NCI-H748 (cell line): Measurements from ENCODE around the gene PPM1G.
A peak's percentile ranks its signal among the peaks of the same experiment; 100 is the strongest.

Experiments used
- DNase-seq: peaks from one replicate; lab custom pipeline; 2025; ENCODE audit not compliant: unreplicated experiment; lab: John Stamatoyannopoulos, UW

PPM1G gene

GRCh38 chr2:27412419-27413152, 3.2 kb upstream of the PPM1G start:
- no peak for DNase-seq

GRCh38 chr2:27408601-27409320, 630 bp downstream of the PPM1G start:
- peak; percentile 70 for DNase-seq

- peak; percentile 79 for DNase-seq
Observed at GRCh38 chr2:27407798-27408491, 1.4 kb downstream of the PPM1G start.

GRCh38 chr2:27400348-27401135, 8.8 kb downstream of the PPM1G start:
- no peak for DNase-seq

GRCh38 chr2:27398962-27399361, 10.4 kb downstream of the PPM1G start:
- no peak for DNase-seq

GRCh38 chr2:27393225-27393624, 16.2 kb downstream of the PPM1G start:
- no peak for DNase-seq

GRCh38 chr2:27390822-27391679, 18.3 kb downstream of the PPM1G start:
- no peak for DNase-seq

- no peak for DNase-seq
Observed at GRCh38 chr2:27381577-27382181, 27.7 kb downstream of the PPM1G start.

- DNase-seq = peak; percentile 97
Observed at GRCh38 chr2:27380626-27381545, 28.5 kb downstream of the PPM1G start, which contains the start of gene ZNF513. TSS of gene ZNF513 (minus strand) at chr2:27380734. CDS start at chr2:27380526, 208 bp downstream.

- peak; percentile 77 for DNase-seq
Observed at GRCh38 chr2:27379836-27380625, 29.4 kb downstream of the PPM1G start.

- no peak for DNase-seq
Observed at GRCh38 chr2:27379383-27379835, 30.0 kb downstream of the PPM1G start.

- DNase-seq = no peak
Observed at GRCh38 chr2:27378809-27379290, 30.5 kb downstream of the PPM1G start.

- no peak for DNase-seq
Observed at GRCh38 chr2:27378096-27378808, 31.1 kb downstream of the PPM1G start.

- no peak for DNase-seq
Observed at GRCh38 chr2:27377618-27378095, 31.7 kb downstream of the PPM1G start.

GRCh38 chr2:27376866-27377617, 32.3 kb downstream of the PPM1G start:
- no peak for DNase-seq
